Inflammatory macrophage treated with lipopolysaccharide for 1 hour (primary cell): ENCODE data around the gene RNF213.
"Not testable (repeated sequence)": the region's sequence is repeated elsewhere in the genome, so short reads cannot be mapped to it uniquely, and the experiment has no call there.

Experiments used
- DNase-seq, 2 donors: peaks; one replicate each; pipeline ENCODE4 v3.0.0-alpha.2; 2020 to 2022

The RNF213 gene

DNA sequence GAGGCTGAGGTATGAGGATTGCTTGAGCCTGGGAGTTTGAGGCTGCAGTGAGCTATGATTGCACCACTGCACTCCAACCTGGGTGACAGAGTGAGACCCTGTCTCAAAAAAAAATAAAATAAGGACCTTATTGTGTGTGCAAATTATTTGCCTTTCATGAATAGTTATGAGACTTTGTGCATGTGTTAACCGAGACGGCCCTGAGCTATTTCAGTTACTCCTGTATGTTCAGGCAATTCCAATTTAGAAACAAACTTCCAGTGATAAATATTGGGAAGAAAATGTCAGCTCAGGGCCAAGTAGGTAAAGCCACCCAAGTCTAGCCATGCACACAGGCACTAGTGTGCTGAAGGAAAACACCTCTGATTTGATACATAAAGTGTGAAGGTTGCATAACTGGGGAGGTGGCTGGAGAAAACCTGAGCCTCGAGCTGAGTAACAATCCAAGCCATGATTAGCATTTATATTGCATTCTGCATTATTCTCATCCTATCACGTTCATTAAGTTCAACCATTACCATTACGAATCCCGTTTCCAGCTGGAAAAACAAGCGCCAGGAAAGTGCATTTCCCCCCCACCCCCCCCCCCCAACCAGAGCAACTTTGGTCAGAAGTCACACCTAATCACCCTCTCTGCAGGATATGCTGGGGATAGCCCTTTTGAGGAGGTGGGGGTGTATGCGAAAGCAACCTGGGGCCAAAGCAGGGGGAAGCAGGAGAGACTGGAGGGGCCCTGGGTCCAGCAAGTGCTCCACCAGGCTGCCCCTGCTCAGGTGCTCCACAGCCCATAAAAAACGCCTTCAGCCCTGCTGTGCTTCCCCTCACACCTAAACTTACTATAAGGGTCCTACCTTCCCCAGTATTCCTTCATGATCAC, 135.7 kb downstream of the RNF213 start:
- no peak for DNase-seq

DNA sequence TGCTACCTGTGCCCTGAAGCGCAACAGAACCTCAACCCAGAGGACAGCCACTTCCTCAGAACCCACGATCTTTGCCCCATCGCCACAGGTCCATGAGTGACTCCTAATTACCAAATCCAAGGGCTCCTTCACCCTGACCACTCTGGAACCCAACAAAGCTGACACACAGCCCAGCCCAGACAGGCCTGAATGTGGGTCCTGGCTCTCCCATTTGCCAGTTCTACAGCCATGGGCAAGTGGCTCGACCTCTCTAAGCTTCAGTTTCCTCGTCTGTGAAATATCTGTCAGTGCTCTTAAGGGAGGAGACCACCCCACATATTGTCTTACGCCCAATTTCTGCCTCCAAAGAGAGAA, 136.4 kb downstream of the RNF213 start:
- no peak for DNase-seq

DNA sequence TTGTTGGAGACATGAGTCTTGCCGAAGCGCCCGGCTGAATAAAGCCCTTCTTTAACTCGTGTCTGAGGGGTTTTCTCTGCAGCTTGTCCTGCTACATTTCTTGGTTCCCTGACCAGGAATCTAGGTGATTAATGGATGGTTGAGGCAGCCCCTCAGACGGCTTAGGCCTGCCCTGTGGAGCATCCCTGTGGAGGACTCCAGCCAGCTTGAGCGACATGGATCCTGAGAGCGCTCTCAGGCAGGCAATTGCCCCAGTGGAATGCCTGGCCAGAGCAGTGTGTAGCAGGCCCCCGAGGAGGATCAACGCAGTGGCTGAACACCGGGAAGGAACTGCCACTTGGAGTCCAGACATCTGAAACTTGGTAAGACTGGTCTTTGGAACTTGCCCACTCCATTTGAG, 137.0 kb downstream of the RNF213 start:
- DNase-seq = no peak

- DNase-seq = not testable (repeated sequence)
These were observed 140.4 kb downstream of the RNF213 start for GRCh38 chr17:80401086-80401485.

DNA sequence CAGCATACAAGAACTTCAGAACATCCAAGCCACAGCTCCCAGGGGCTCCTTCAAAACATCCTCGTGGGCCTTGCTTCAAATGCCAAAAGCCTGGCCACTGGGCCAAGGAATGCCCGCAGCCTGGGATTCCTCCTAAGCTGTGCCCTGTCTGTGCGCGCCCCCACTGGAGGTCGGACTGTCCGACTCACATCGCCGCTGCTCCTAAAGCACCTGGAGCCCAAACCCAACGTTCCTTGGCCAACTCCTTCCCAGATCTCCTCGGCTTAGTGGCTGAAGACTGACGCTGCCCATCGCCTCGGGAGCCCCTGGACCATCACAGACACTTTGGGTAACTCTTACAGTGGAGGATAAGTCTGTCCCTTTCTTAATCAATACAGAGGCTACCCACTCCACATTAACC, 141.4 kb downstream of the RNF213 start:
- not testable (repeated sequence) for DNase-seq

DNA sequence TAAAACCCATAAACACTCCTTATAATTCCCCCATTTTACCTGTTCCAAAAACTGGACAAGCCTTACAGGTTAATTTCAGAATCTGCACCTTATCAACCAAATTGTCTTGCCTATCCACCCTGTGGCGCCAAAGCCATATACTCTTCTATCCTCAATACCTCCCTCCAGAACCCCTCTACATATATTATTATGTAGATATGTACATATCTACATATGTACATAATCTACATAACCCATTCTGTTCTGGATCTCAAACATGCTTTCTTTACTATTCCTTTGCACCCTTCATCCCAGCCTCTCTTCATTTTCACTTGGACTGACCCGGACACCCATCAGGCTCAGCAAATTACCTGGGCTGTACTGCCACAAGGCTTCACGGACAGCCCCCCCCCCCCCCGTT, 142.3 kb downstream of the RNF213 start:
- DNase-seq = no peak

DNA sequence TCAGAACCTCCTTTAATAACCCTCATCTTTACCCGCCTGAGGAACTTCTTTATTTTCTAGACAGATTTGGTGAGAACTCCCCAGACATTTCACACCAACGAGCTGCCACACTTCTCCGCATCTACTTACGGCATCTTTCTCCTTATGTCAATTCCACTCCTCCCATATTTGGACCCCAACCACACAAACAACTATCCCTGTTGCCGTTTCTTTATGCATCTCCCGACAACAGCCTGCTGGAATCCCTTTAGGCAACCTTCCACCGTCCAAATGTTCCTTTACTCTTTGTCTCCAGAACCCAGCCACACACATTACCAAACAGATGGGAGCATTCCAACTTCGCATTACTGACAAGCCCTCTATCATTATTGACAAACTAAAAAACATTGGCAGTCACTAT, 145.5 kb downstream of the RNF213 start:
- no peak for DNase-seq

DNA sequence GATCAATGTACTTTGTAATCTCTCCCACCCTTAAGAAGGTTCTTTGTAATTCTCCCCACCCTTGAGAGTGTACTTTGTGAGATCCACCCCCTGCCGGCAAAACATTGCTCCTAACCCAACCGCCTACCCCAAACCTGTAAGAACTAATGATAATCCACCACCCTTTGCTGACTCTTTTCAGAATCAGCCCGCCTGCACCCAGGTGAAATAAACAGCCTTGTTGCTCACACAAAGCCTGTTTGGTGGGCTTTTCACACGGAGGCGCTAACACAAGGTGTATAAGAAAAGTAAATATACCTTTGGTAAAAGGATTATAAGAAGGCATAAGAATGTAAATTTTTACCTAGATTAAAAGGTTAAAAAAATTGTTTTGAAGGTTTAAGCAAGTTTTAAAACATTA, 147.3 kb downstream of the RNF213 start:
- DNase-seq = not testable (repeated sequence)

DNA sequence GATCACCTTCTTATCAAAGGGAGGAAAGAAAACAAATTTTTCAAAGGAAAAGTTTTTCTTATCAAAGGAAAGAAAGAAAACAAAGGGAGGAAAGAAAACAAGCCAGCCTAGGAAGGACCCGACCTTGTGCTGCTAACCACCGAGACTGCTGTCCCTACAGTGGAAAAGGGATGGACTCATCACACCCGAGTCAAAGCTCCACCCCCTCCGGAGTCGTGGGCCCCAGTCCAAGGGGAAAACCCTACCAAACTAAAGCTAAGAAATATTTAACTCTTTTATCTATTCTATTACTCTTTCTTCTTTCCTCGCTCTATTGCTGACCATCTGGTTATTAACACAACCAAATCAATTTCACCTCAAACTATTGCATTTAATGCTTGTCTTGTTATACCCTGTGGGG, 148.2 kb downstream of the RNF213 start:
- peak; percentile 4 to 9 for DNase-seq

DNA sequence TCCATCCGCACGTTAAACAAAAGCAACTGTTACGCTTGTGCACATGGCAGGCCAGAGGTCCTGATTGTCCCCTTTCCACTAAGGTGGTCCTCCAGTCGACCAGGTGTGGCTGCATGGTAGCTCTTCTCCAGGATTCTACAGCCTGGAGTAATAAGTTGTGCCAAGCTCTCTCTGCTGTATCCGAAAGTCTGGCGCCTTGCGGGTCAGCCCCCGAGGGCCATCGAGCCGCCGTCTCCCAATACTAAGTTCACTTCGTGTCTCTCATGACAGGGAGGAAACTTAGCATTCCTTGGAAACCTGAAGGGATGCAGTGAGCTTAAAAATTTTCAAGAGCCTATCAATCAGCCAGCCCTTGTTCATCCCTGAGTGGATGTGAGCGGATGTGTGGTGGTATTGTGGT, 149.0 kb downstream of the RNF213 start:
- DNase-seq = no peak

DNA sequence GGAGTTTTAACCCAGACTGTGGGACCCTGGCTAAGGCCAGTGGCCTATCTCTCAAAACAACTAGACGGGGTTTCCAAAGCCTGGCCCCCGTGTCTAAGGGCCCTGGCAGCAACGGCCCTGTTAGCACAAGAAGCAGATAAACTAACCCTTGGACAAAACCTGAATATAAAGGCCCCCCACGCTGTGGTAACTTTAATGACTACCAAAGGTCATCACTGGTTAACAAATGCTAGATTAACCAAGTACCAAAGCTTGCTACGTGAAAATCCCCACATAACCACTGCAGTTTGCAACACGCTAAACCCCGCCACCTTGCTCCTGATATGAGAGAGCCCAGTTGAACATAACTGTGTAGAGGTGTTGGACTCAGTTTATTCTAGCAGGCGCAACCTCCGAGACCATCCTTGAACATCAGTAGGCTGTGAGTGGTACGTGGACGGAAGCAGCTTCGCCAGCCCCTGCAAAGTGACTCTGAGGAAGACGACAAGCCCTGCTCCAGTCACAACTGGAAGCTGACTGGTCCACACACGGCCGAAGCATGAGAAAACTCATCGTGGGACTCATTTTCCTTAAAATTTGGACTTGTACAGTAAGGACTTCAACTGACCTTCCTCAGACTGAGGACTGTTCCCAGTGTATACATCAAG, 149.9 kb downstream of the RNF213 start:
- DNase-seq = not testable (repeated sequence)

GRCh38 chr17:80413771-80414507, 153.3 kb downstream of the RNF213 start:
- no peak for DNase-seq

DNA sequence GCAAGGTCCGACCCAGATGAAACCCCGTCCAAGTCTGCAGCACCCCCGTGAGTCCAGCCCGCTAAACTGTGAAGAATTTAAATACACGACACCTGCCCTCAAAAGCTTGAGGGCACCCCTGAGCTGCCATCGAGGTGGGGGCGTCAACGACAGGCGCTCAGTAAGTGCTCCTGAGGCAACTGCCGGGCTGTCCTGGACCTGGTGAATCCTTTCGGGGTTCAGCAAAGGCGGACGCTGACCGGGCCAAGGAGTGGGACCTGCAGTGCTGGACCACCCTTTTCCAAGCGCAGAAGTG, 153.8 kb downstream of the RNF213 start:
- no peak for DNase-seq

GRCh38 chr17:80414803-80415625, 154.4 kb downstream of the RNF213 start, which contains the start of gene ENDOV:
TSS of gene ENDOV (plus strand) at chr17:80415167. CDS start at chr17:80415195, 28 bp downstream.
- DNase-seq = peak; percentile 89 to 96

GRCh38 chr17:80415626-80416137, 155.0 kb downstream of the RNF213 start:
- DNase-seq = no peak

DNA sequence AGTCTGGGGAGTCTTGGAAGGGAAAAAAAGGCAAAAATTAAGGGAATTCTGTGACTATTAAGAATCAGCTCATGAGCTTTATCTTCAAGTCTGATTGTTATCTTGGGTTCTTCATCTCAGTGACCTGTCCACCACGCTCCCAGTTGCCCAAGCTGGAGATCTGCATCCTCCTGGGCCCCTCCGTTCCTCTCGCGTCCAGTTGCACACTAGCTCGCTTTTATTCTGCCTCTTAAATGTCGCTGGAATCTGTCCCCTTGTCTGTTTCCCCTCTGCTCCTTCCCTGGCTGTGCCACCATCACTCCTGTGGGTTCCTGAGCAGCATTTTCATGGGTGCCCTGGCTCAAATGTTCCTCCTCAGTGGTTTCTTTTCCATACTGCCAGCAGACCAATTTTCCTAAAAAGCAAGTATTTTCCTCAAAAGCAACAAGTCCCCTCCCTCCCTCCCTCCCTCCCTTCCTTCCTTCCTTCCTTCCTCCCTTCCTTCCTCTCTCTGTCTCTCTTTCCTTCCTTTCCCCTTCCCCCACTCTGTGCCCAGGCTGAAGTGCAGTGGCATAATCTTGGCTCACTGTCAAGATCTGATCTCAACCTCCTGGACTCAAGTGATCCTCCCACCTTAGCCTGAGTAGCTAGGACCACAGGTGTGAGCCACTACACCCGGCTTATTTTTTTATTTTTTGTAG, 155.7 kb downstream of the RNF213 start:
- DNase-seq = no peak

DNA sequence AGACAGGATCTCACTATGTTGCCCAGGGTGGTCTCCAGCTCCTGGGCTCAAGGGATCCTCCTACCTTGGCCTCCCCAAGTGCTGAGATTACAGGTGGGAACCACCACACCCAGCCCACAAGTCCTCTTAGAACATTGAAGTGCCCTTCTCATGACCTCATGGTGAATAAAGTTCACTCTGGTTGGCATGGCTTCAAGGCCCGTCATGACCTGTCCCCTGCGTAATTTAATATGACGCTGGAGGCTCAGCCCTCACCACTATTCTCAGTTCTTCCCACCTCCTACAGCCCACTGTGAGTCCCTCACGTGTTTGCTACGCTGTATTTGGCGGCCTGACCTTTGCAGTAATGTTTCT, 156.3 kb downstream of the RNF213 start:
- DNase-seq = no peak

DNA sequence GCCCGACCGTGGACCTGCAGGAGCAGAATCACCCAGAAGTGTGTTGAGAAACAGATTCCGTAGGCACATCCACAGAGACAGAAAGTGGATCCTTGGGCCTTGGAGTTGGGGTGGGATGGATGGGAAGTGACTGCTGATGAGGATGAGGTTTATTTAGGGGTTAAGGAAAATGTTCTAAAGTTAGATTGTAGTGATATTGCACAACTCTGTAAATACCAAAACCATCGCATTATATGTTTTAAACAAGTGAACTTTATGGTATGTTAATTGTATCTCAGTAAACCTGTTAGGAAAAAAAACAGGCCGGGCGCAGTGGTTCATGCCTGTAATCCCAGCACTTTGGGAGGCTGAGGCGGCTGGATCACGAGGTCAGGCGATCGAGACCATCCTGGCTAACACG, 157.9 kb downstream of the RNF213 start:
- no peak for DNase-seq

- DNase-seq = no peak
These were observed 158.6 kb downstream of the RNF213 start for GRCh38 chr17:80419255-80419654.

GRCh38 chr17:80421381-80422090, 160.9 kb downstream of the RNF213 start:
- no peak for DNase-seq

- DNase-seq = no peak
These were observed 161.6 kb downstream of the RNF213 start for GRCh38 chr17:80422276-80422675.

DNA sequence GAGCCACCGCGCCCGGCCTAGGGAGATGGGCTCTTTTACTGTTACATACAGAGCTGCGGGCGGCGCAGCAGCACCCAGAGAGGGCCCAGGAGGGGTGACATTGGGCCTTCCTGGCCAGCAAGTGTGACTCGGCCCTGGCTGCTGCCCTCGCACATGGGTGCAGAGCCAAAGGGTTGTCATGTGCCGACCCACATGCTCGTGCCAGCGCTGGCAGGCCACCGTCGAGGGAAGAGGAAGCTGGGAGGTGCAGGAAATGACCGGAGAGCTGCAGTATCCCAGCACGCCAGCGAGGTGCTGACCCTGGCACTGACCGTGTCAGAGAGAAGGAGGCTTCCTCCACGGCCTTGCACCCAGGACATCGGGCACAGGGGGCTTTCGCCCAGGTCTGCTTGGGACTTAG, 162.3 kb downstream of the RNF213 start:
- DNase-seq = peak; percentile 2 to 5
